Measurements from ENCODE around the gene CDRT4. TPM values are rescaled to one million over a fixed set of nuclear protein-coding genes. Genes with fewer than 3 reads are reported as not detected.

Gene CDRT4
- polyA plus RNA-seq, 12 donors, result 0.77 to 26.5 (median 5.0) TPM; not detected in 1

- no peak for DNase-seq
These were observed 69.1 kb downstream of the CDRT4 start for GRCh38 chr17:15398291-15398690.

DNA sequence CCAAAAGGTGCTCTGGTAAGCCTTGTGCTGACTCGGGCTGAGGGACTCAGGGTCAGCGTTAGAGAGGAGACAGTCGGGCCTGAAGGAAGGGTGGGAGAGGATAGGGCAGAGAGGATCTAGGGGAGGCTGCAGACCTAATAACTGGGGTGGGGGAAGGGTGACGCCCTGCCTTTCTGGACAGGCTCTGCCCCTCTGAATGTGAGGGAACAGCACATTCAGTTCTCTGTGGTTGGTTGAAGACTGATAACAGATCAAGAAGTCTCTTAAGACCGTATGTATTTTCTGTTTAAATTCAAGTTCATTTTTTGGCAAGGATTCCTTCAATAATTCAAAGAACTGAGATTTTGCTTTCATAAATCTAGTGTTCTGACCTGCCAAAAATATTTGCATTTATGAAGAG is 69.8 kb downstream of the CDRT4 start:
- no peak for DNase-seq

DNA sequence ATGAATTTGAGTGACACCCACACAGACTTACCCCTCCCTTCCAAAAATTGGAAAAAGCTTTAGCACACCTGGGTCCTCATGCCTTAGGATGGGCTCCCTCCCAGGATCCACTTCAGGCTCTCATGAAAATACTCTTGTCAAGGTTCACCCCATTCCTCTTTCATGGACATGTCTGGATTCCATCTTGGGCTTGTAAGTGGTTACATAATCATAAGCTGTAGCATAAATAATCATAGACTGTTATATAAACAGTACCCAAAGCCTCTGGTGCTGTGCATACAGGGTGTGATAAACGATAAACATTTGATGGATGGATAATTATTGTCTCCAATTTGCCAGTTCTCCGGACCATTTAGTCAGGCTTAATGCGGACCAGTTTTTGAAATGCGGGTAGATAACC is 72.3 kb downstream of the CDRT4 start:
- no peak for DNase-seq

- DNase-seq, result no peak
These were observed 74.0 kb downstream of the CDRT4 start for GRCh38 chr17:15393414-15393813.

GRCh38 chr17:15392326-15392741 is 75.1 kb downstream of the CDRT4 start:
- DNase-seq, result no peak

- no peak for DNase-seq
These were observed 78.9 kb downstream of the CDRT4 start for GRCh38 chr17:15388356-15389041.

- DNase-seq, result no peak
These were observed 81.3 kb downstream of the CDRT4 start for GRCh38 chr17:15386083-15386482.

Other genes with a start within 250 kb of the CDRT4 start
- gene PMP22, start 202.3 kb downstream of the CDRT4 start, polyA plus RNA-seq (ENCODE audit: insufficient read length in 12 of 12), result 1,000 to 10,000 TPM in 1 of 12 donors, 100 to 1,000 TPM in 11; 187 to 1,040 (median 249) TPM
- 1 to 10 TPM in 5 of 12 donors, under 1 TPM in 5, not detected in 2; 0.41 to 2.3 (median 1.1) TPM for gene TEKT3, start 126.0 kb downstream of the CDRT4 start, polyA plus RNA-seq (ENCODE audit: insufficient read length in 12 of 12)
- gene TVP23C, start 95.9 kb upstream of the CDRT4 start, polyA plus RNA-seq (ENCODE audit: insufficient read length in 12 of 12), result 10 to 100 TPM in 3 of 12 donors, 1 to 10 TPM in 7, not detected in 2; 5.0 to 15.6 (median 8.0) TPM
- gene FBXW10B, start 152.1 kb upstream of the CDRT4 start, polyA plus RNA-seq (ENCODE audit: insufficient read length in 12 of 12), result 1 to 10 TPM in 9 of 12 donors, under 1 TPM in 1, not detected in 2; 0.47 to 3.8 (median 1.7) TPM
- 10 to 100 TPM in 11 of 12 donors, not detected in 1; 16.2 to 54.6 (median 41.5) TPM for gene TRIM16, start 216.7 kb upstream of the CDRT4 start, polyA plus RNA-seq (ENCODE audit: insufficient read length in 12 of 12)
- gene ZNF286A, start 232.1 kb upstream of the CDRT4 start, polyA plus RNA-seq (ENCODE audit: insufficient read length in 12 of 12), result 10 to 100 TPM in 11 of 12 donors, not detected in 1; 13.5 to 36.5 (median 26.6) TPM